Measurements from ENCODE around the gene MARK3. TPM values are rescaled to one million over a fixed set of nuclear protein-coding genes. Genes with fewer than 3 reads are reported as not detected.
A peak's percentile ranks its signal among the peaks of the same experiment; 100 is the strongest.

The MARK3 gene
- total and polyA plus RNA-seq, 2 of the 13 experiments (the other 11 are each of a cell fraction or from before 2014, with no cell fraction given), result 47.7 to 56.6 TPM

- TF ChIP-seq ZNF646 (CRISPR knock-in tag; IDR thresholded peaks at IDR 0.05), result no peak
- peak; percentile 50; the same call in 1 of the 2 replicates for TF ChIP-seq ZKSCAN8 (CRISPR knock-in tag; IDR thresholded peaks at IDR 0.05; ENCODE audit: borderline replicate concordance)
- TF ChIP-seq ZNF407 (CRISPR knock-in tag; IDR thresholded peaks at IDR 0.05; ENCODE audit: not compliant biosample characterization), result no peak
- no peak for TF ChIP-seq RBFOX2 (IDR thresholded peaks at IDR 0.05; ENCODE audit: low read depth, low read length)
- no peak for TF ChIP-seq HDAC2 (CRISPR knock-in tag; IDR thresholded peaks at IDR 0.05)
- TF ChIP-seq SMAD1 (CRISPR knock-in tag; IDR thresholded peaks at IDR 0.05; ENCODE audit: borderline replicate concordance, low read depth), result no peak
- TF ChIP-seq HOMEZ (CRISPR knock-in tag; IDR thresholded peaks at IDR 0.05; ENCODE audit: low read depth), result no peak
- no peak for TF ChIP-seq ZFP82 (CRISPR knock-in tag; IDR thresholded peaks at IDR 0.05; ENCODE audit: borderline replicate concordance)
- TF ChIP-seq U2AF1 (optimal IDR thresholded peaks at IDR 0.05; ENCODE audit: low read depth, low read length), result no peak
- no peak for TF ChIP-seq MAFK (conservative IDR thresholded peaks at IDR 0.05 in 1 of 2, IDR thresholded peaks at IDR 0.05 in 1 of 2; ENCODE audit: low read length in 2 of 2)
- TF ChIP-seq TSC22D2 (CRISPR knock-in tag; IDR thresholded peaks at IDR 0.05; ENCODE audit: borderline replicate concordance), result no peak
Measured at GRCh38 chr14:103361867-103362266, 23.3 kb upstream of the MARK3 start (continued).
